Measurements from ENCODE around the gene RGS7.

DNA sequence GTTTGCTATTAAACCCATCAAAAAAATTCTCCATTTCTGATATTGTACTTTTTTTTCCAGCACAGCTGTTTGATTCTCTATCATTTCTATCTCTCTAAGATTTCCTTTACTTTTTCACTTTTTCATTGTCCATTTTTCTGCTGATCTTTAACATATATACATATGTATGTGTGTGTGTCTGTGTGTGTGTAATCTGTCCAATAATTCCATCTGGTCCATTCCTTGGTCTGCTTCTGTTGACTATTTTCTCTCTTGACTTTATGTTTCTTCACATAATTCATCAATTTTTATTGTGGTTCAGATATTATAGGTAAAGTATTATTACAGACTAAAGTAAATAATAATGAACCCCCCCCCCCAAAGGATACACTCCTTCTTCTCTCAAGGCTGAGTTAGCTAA lies 84.2 kb downstream of the RGS7 start:
- TF ChIP-seq, protein P1, sequence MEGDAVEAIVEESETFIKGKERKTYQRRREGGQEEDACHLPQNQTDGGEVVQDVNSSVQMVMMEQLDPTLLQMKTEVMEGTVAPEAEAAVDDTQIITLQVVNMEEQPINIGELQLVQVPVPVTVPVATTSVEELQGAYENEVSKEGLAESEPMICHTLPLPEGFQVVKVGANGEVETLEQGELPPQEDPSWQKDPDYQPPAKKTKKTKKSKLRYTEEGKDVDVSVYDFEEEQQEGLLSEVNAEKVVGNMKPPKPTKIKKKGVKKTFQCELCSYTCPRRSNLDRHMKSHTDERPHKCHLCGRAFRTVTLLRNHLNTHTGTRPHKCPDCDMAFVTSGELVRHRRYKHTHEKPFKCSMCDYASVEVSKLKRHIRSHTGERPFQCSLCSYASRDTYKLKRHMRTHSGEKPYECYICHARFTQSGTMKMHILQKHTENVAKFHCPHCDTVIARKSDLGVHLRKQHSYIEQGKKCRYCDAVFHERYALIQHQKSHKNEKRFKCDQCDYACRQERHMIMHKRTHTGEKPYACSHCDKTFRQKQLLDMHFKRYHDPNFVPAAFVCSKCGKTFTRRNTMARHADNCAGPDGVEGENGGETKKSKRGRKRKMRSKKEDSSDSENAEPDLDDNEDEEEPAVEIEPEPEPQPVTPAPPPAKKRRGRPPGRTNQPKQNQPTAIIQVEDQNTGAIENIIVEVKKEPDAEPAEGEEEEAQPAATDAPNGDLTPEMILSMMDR (IDR thresholded peaks at IDR 0.05; ENCODE audit: control extremely low read depth in 1 of 3, insufficient read depth in 1 of 3, low read depth in 1 of 3, low read length in 3 of 3): no peak
- TF ChIP-seq POLR2A (IDR thresholded peaks at IDR 0.05; ENCODE audit: control extremely low read depth in 1 of 2, low read depth in 2 of 2, low read length in 2 of 2) (no peak), BRCA1 (IDR thresholded peaks at IDR 0.05; ENCODE audit: low read depth, low read length) (no peak), KDM1A (IDR thresholded peaks at IDR 0.05; ENCODE audit: borderline replicate concordance, low read length) (no peak), SIN3A (conservative IDR thresholded peaks at IDR 0.05 in 1 of 2, IDR thresholded peaks at IDR 0.05 in 1 of 2; ENCODE audit: low read depth in 1 of 2, low read length in 2 of 2) (no peak), JUN (IDR thresholded peaks at IDR 0.05; ENCODE audit: low read depth, low read length) (no peak)
